HuH-7.5 (cell line): ENCODE results near the gene PRSS50.
"Not testable (repeated sequence)": the region's sequence is repeated elsewhere in the genome, so short reads cannot be mapped to it uniquely, and the experiment has no call there.

Experiments used
- DNase-seq: peaks from one replicate; pipeline ENCODE4 v3.0.0; 2011; ENCODE audit warnings: low spot score

PRSS50 gene

GRCh38 chr3:46708401-46709156, 9.1 kb downstream of the PRSS50 start:
- DNase-seq = no peak

- no peak for DNase-seq
Observed at GRCh38 chr3:46707601-46708011, 10.1 kb downstream of the PRSS50 start.

GRCh38 chr3:46706771-46707582, 10.7 kb downstream of the PRSS50 start:
- no peak for DNase-seq

- no peak for DNase-seq
Observed at GRCh38 chr3:46705751-46706552, 11.7 kb downstream of the PRSS50 start.

GRCh38 chr3:46705022-46705530, 12.6 kb downstream of the PRSS50 start:
- peak; percentile 93 for DNase-seq

- not testable (repeated sequence) for DNase-seq
Observed at GRCh38 chr3:46704346-46704745, 13.3 kb downstream of the PRSS50 start.

- no peak for DNase-seq
Observed at GRCh38 chr3:46703013-46703520, 14.6 kb downstream of the PRSS50 start.

GRCh38 chr3:46702246-46703012, 15.2 kb downstream of the PRSS50 start:
- no peak for DNase-seq

- DNase-seq = no peak
Observed at GRCh38 chr3:46701181-46701939, 16.3 kb downstream of the PRSS50 start, which contains the start of gene TMIE. TMIE (plus strand) TSS chr3:46701392; CDS start chr3:46701488, 96 bp downstream.

- no peak for DNase-seq
Observed at GRCh38 chr3:46700772-46701171, 16.9 kb downstream of the PRSS50 start.

GRCh38 chr3:46699676-46700523, 17.8 kb downstream of the PRSS50 start:
- no peak for DNase-seq

GRCh38 chr3:46695962-46696894, 21.4 kb downstream of the PRSS50 start:
- no peak for DNase-seq

- DNase-seq = peak; percentile 75
Observed at GRCh38 chr3:46695177-46695961, 22.3 kb downstream of the PRSS50 start.

- DNase-seq = no peak
Observed at GRCh38 chr3:46694520-46694919, 23.1 kb downstream of the PRSS50 start.

GRCh38 chr3:46693892-46694226, 23.8 kb downstream of the PRSS50 start:
- DNase-seq = no peak

- DNase-seq = peak; percentile 83
Observed at GRCh38 chr3:46693038-46693891, 24.4 kb downstream of the PRSS50 start, which contains the start of gene ALS2CL. ALS2CL (minus strand) TSS chr3:46693679; CDS start chr3:46689440, 4,239 bp downstream.
